ENCODE measurements around the gene MACROD2. TPM values are rescaled to one million over a fixed set of nuclear protein-coding genes. Genes with fewer than 3 reads are reported as not detected.

MACROD2 gene
- total and polyA plus RNA-seq, 2 of the 4 experiments (the other 2 are of a cell fraction) = not detected

GRCh38 chr20:15618912-15619311, 1623.6 kb downstream of the MACROD2 start:
- H2AFZ ChIP-seq (replicated peaks; ENCODE audit: low read length, poor library complexity) = no peak overlapping the region
- H4K20me1 ChIP-seq (ENCODE audit: insufficient read depth, low read length) = no peaks in the 10 kb centered on the region
- H2BK5ac ChIP-seq (ENCODE audit: low read depth, low read length, poor library complexity, severe bottlenecking) = no peak overlapping the region
- POLR2A ChIA-PET (ENCODE audit: unreplicated experiment) = no interaction called here
- no peak overlapping the region for H3K4ac ChIP-seq (ENCODE audit: low read depth, low read length)
- no peak for ATAC-seq (ENCODE audit: low read depth)
- H3K18ac ChIP-seq (ENCODE audit: low read depth, low read length) = no peak overlapping the region
- in situ Hi-C loops (cut with MboI; ENCODE audit: low sequenced_read_pairs) = no loop called here
- no peak for TF ChIP-seq CTCF (conservative IDR thresholded peaks at IDR 0.05; ENCODE audit: low read depth, low read length)
- H4K91ac ChIP-seq (ENCODE audit: insufficient read depth, low read depth, low read length) = no peak overlapping the region
- H4K5ac ChIP-seq (ENCODE audit: low read depth, low read length) = no peak overlapping the region
- H3K36me3 ChIP-seq (ENCODE audit: control insufficient read depth, insufficient read depth, low read length) = no peaks in the 10 kb centered on the region
- CTCF ChIA-PET = no interaction called here
- no peak overlapping the region for H2AK5ac ChIP-seq (ENCODE audit: low read depth, low read length)
- H3K4me3 ChIP-seq (ENCODE audit: insufficient read depth, low read depth, low read length) = no peak overlapping the region
- H3K27ac ChIP-seq (ENCODE audit: insufficient read depth, low read length) = no peak overlapping the region
- no CpG with 5 or more reads among the region's 5 CpGs for WGBS, 2 experiments (ENCODE audit: extremely low coverage in 2 of 2, insufficient read length in 1 of 2)
- intact Hi-C loops (cut with micrococcal nuclease) = no loop called here
- no peak overlapping the region for H3K23ac ChIP-seq (ENCODE audit: low read depth, low read length)
- no TSS peak for BruUV-seq (replicated peaks)
- dilution Hi-C loops (cut with HindIII; ENCODE audit: low sequenced_read_pairs, unreplicated experiment) = no loop called here
- no peak for DNase-seq
- H3K79me1 ChIP-seq (ENCODE audit: low read depth in 1 of 2, low read length in 2 of 2) = no peaks in the 10 kb centered on the region
- H3K14ac ChIP-seq (replicated peaks; ENCODE audit: low read depth, low read length) = no peak overlapping the region
- no peak overlapping the region for H2BK20ac ChIP-seq (ENCODE audit: low read depth, low read length)
- H3K9ac ChIP-seq (ENCODE audit: low read depth, low read length) = no peak overlapping the region
- H3K9me3 ChIP-seq (ENCODE audit: control insufficient read depth, insufficient read depth, low read length) = no peaks in the 10 kb centered on the region
- H3K56ac ChIP-seq (ENCODE audit: extremely low read depth, insufficient read depth, low read length) = no peak overlapping the region
- H3K4me1 ChIP-seq (ENCODE audit: control insufficient read depth, insufficient read depth, low read length) = no peaks in the 10 kb centered on the region
- H4K8ac ChIP-seq (ENCODE audit: low read depth in 2 of 2, low read length in 2 of 2) = no peak overlapping the region
- H3K4me2 ChIP-seq (ENCODE audit: low read depth, low read length) = no peak overlapping the region
- H3K9me1 ChIP-seq (ENCODE audit: insufficient read depth, low read length) = no peaks in the 10 kb centered on the region
- H2BK120ac ChIP-seq (ENCODE audit: low read depth, low read length) = no peak overlapping the region
- H3K27me3 ChIP-seq (ENCODE audit: control insufficient read depth, insufficient read depth, low read length) = no peaks in the 10 kb centered on the region
- no peak overlapping the region for H2BK15ac ChIP-seq (ENCODE audit: low read depth, low read length)
- no peak overlapping the region for H2AK9ac ChIP-seq (replicated peaks; ENCODE audit: low read depth, low read length, poor library complexity)

Measured in IMR-90 (cell line).